PFSK-1 (cell line): Measurements from ENCODE around the gene PTH1R.

ENCODE experiments used
- FOXP2 ChIP-seq: optimal IDR thresholded peaks from 2 replicates; pipeline ENCODE3; 2011; ENCODE audit warnings: borderline replicate concordance, control low read depth, inconsistent platforms; ENCODE audit not compliant: insufficient read depth; ENCODE audit errors: extremely low read length, extremely low read depth
- POLR2AphosphoS5 ChIP-seq: IDR thresholded peaks from 2 replicates; pipeline ENCODE4 v1.6.1; 2012; ENCODE audit warnings: low read depth, mild to moderate bottlenecking, control low read depth, low read length, moderate library complexity
- SIN3A ChIP-seq: IDR thresholded peaks from 2 replicates; pipeline ENCODE4 v1.6.1; 2012; ENCODE audit warnings: mild to moderate bottlenecking, low read length, moderate library complexity, borderline replicate concordance; ENCODE audit not compliant: insufficient read depth
- TAF1 ChIP-seq: IDR thresholded peaks from 2 replicates; pipeline ENCODE4 v1.6.1; 2012; ENCODE audit warnings: low read length, control low read depth, borderline replicate concordance; ENCODE audit not compliant: insufficient read depth
- TF ChIP-seq, protein P1 (sequence below), 2 experiments: IDR thresholded peaks; 2 replicates each; pipeline versions ENCODE4 v1.6.1 to v1.8.0; 2011 to 2012; ENCODE audit warnings: low read depth in 2 of 2, low read length in 2 of 2, control low read depth in 1 of 2, inconsistent platforms in 1 of 2, mild to moderate bottlenecking in 1 of 2, moderate library complexity in 1 of 2; ENCODE audit not compliant: insufficient read depth in 1 of 2

DNA sequence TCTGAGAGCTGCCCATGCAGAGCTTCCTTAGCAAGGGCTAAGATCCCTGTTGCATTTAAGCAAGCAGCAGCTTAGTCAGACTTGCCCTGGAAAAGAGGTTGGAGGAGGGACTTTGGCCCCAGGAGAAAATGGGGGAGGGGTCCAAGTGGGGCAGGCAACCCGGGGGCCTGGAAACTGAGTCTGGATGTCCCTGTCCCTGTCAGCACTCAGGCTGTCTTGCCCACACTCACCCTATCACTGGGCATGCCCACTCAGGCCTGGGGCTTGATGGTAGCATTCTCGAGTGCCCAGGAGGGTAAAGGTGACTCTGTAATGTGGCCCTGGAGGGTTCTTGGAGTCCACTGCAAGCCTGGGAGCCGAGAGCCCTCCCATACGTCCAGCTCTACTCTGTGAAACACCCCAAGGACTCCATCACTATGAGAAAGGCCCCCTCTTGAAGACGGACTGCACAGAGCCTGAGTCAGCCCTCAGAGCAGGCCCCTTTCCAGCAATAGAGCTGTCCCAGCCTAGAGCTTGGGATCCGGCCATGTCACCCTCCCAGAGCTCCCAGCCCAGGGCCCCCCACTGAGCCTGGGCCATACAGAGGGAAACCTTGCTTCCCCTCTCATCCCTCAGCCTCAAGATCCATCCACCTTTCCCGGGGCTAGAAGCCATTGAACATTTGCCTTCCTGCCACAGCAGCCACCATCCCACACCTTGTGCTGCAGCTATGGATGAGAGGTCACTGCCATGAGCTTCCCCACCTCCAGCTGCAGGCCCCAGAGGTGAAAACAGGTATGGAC lies 27.6 kb upstream of the PTH1R start:
- TF ChIP-seq POLR2AphosphoS5 (no peak), FOXP2 (no peak), TAF1 (no peak), SIN3A (no peak)
- TF ChIP-seq, protein P1, sequence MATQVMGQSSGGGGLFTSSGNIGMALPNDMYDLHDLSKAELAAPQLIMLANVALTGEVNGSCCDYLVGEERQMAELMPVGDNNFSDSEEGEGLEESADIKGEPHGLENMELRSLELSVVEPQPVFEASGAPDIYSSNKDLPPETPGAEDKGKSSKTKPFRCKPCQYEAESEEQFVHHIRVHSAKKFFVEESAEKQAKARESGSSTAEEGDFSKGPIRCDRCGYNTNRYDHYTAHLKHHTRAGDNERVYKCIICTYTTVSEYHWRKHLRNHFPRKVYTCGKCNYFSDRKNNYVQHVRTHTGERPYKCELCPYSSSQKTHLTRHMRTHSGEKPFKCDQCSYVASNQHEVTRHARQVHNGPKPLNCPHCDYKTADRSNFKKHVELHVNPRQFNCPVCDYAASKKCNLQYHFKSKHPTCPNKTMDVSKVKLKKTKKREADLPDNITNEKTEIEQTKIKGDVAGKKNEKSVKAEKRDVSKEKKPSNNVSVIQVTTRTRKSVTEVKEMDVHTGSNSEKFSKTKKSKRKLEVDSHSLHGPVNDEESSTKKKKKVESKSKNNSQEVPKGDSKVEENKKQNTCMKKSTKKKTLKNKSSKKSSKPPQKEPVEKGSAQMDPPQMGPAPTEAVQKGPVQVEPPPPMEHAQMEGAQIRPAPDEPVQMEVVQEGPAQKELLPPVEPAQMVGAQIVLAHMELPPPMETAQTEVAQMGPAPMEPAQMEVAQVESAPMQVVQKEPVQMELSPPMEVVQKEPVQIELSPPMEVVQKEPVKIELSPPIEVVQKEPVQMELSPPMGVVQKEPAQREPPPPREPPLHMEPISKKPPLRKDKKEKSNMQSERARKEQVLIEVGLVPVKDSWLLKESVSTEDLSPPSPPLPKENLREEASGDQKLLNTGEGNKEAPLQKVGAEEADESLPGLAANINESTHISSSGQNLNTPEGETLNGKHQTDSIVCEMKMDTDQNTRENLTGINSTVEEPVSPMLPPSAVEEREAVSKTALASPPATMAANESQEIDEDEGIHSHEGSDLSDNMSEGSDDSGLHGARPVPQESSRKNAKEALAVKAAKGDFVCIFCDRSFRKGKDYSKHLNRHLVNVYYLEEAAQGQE (IDR thresholded peaks at IDR 0.05; ENCODE audit: insufficient read depth in 1 of 2, low read depth in 2 of 2, low read length in 2 of 2) = no peak
